Mesendoderm (in vitro differentiated cells): ENCODE measurements around the gene RAPGEF4. TPM values are rescaled to one million over a fixed set of nuclear protein-coding genes. Genes with fewer than 3 reads are reported as not detected.

Source experiments
- DNase-seq: peaks from one replicate; pipeline ENCODE4 v3.0.0; 2013
- H2AK5ac ChIP-seq: 2 replicates; pipeline ENCODE4 v1.6.1; 2013; ENCODE audit warnings: low read length, inconsistent platforms
- H2BK120ac ChIP-seq: 2 replicates; pipeline ENCODE4 v1.6.1; 2013; ENCODE audit warnings: low read depth, mild to moderate bottlenecking, low read length, moderate library complexity, mixed read lengths
- H2BK15ac ChIP-seq: replicated peaks from 2 replicates; pipeline ENCODE4 v1.6.1; 2013; ENCODE audit warnings: low read depth, mild to moderate bottlenecking, moderate library complexity
- H2BK5ac ChIP-seq: 2 replicates; pipeline ENCODE4 v1.6.1; 2013; ENCODE audit warnings: low read length, inconsistent platforms
- H3K18ac ChIP-seq: 2 replicates; pipeline ENCODE4 v1.6.1; 2013; ENCODE audit warnings: mild to moderate bottlenecking, low read length, mixed read lengths
- H3K23ac ChIP-seq: one replicate; pipeline ENCODE4 v1.6.1; 2013; ENCODE audit warnings: low read length
- H3K27ac ChIP-seq: 2 replicates; pipeline ENCODE4 v1.5.1; 2013; ENCODE audit warnings: low read depth, mild to moderate bottlenecking, inconsistent platforms, low read length, moderate library complexity
- H3K27me3 ChIP-seq: 2 replicates; pipeline ENCODE4 v1.6.1; 2013; ENCODE audit warnings: low read length, control low read depth, mild to moderate bottlenecking, inconsistent platforms; ENCODE audit not compliant: insufficient read depth, poor library complexity
- H3K36me3 ChIP-seq: 2 replicates; pipeline ENCODE4 v1.6.1; 2013; ENCODE audit warnings: low read length, inconsistent platforms; ENCODE audit not compliant: control insufficient read depth, insufficient read depth
- H3K4ac ChIP-seq: one replicate; pipeline ENCODE4 v1.6.1; 2013; ENCODE audit warnings: low read depth, mild to moderate bottlenecking, low read length, moderate library complexity
- H3K4me1 ChIP-seq: 2 replicates; pipeline ENCODE4 v1.6.1; 2013; ENCODE audit warnings: low read depth, low read length, inconsistent platforms; ENCODE audit not compliant: control insufficient read depth
- H3K4me2 ChIP-seq: 2 replicates; pipeline ENCODE4 v1.6.1; 2013; ENCODE audit warnings: low read length
- H3K4me3 ChIP-seq: 2 replicates; pipeline ENCODE4 v1.5.1; 2013; ENCODE audit warnings: mild to moderate bottlenecking, low read length
- H3K56ac ChIP-seq: one replicate; pipeline ENCODE4 v1.6.1; 2013; ENCODE audit warnings: low read length
- H3K79me1 ChIP-seq: 2 replicates; pipeline ENCODE4 v1.6.1; 2013; ENCODE audit warnings: low read length, inconsistent platforms
- H3K79me2 ChIP-seq: 2 replicates; pipeline ENCODE4 v1.6.1; 2013; ENCODE audit warnings: mild to moderate bottlenecking, low read length; ENCODE audit not compliant: control insufficient read depth, insufficient read depth
- H3K9ac ChIP-seq: 2 replicates; pipeline ENCODE4 v1.6.1; 2013; ENCODE audit warnings: low read length, inconsistent platforms
- H4K5ac ChIP-seq: one replicate; pipeline ENCODE4 v1.6.1; 2013; ENCODE audit warnings: low read length
- H4K8ac ChIP-seq: one replicate; pipeline ENCODE4 v1.6.1; 2013; ENCODE audit warnings: low read depth, mild to moderate bottlenecking, control low read depth, low read length, moderate library complexity
- WGBS: extraction: QIAGEN DNeasy Blood & Tissue Kit; methylation state at CpG from one replicate; pipeline ENCODE4 v1.1.7; 2013; ENCODE audit warnings: low lambda C conversion rate, missing lambda C conversion rate; ENCODE audit not compliant: insufficient coverage; ENCODE audit errors: extremely low coverage; 5-methylcytosine and 5-hydroxymethylcytosine counted together
- polyA plus RNA-seq, 2 experiments: library from polyadenylated mRNA; stranded (reverse); fragments of 200-250 nt; gene quantifications; one replicate each; pipeline ENCODE4 v1.2.3, GENCODE V29; 2013

Gene RAPGEF4
- polyA plus RNA-seq (2013, experiment 1 of 2) = 0.87 TPM
- polyA plus RNA-seq (2013, experiment 2 of 2) = 0.71 TPM

GRCh38 chr2:172735582-172736423 is at the start of gene RAPGEF4:
Gene RAPGEF4, plus strand, starts transcription at chr2:172735845. Its CDS starts 139 bp downstream, at chr2:172735984.
- no peak within 1 kb of the TSS for H3K4ac ChIP-seq
- H3K79me1 ChIP-seq = no peaks in the 10 kb centered on the region
- no peak within 1 kb of the TSS for H3K23ac ChIP-seq
- peak within 1 kb of the TSS; percentile 50 for H3K56ac ChIP-seq
- no peaks in the 10 kb centered on the region for H3K4me1 ChIP-seq
- H3K27me3 ChIP-seq = peaks cover 15% of the 10 kb centered on the region
- H2BK120ac ChIP-seq = no peak within 1 kb of the TSS
- H3K4me3 ChIP-seq = no peak within 1 kb of the TSS
- H3K27ac ChIP-seq = no peak within 1 kb of the TSS
- no peak within 1 kb of the TSS for H3K18ac ChIP-seq
- H2BK5ac ChIP-seq = no peak within 1 kb of the TSS
- DNase-seq = peak; percentile 17
- peak within 1 kb of the TSS; percentile 14 for H4K8ac ChIP-seq
- no peak within 1 kb of the TSS for H2AK5ac ChIP-seq
- H3K9ac ChIP-seq = no peak within 1 kb of the TSS
- H3K4me2 ChIP-seq = peak within 1 kb of the TSS; percentile 33
- no peak within 1 kb of the TSS for H2BK15ac ChIP-seq
- H4K5ac ChIP-seq = no peak within 1 kb of the TSS
- H3K79me2 ChIP-seq = no peaks in the 10 kb centered on the region
- WGBS = no CpG with 5 or more reads among the region's 95 CpGs
- no peaks in the 10 kb centered on the region for H3K36me3 ChIP-seq

GRCh38 chr2:172693037-172693436 is 42.6 kb upstream of the RAPGEF4 start:
- Histone ChIP-seq H3K79me1 (no peaks in the 10 kb centered on the region), H3K4me1 (no peaks in the 10 kb centered on the region), H3K27ac (no peak overlapping the region), H3K27me3 (no peaks in the 10 kb centered on the region), H3K79me2 (no peaks in the 10 kb centered on the region), H2AK5ac (no peak overlapping the region), H4K8ac (no peak overlapping the region), H2BK15ac (no peak overlapping the region), H3K4me3 (no peak overlapping the region), H4K5ac (no peak overlapping the region), H2BK5ac (no peak overlapping the region), H3K23ac (no peak overlapping the region), H3K18ac (no peak overlapping the region), H3K56ac (no peak overlapping the region), H3K4me2 (no peak overlapping the region), H3K9ac (no peak overlapping the region), H3K36me3 (no peaks in the 10 kb centered on the region), H3K4ac (no peak overlapping the region), H2BK120ac (no peak overlapping the region)
- WGBS = no CpG with 5 or more reads among the region's 3 CpGs
- no peak for DNase-seq

GRCh38 chr2:172693529-172694455 is 41.9 kb upstream of the RAPGEF4 start:
- Histone ChIP-seq H3K4me1 (no peaks in the 10 kb centered on the region), H3K27ac (no peak overlapping the region), H3K4ac (no peak overlapping the region), H3K79me2 (no peaks in the 10 kb centered on the region), H3K56ac (no peak overlapping the region), H2AK5ac (no peak overlapping the region), H4K8ac (no peak overlapping the region), H3K27me3 (no peaks in the 10 kb centered on the region), H3K4me2 (no peak overlapping the region), H4K5ac (no peak overlapping the region), H3K18ac (no peak overlapping the region), H3K79me1 (no peaks in the 10 kb centered on the region), H2BK5ac (no peak overlapping the region), H3K9ac (no peak overlapping the region), H2BK120ac (no peak overlapping the region), H3K36me3 (no peaks in the 10 kb centered on the region), H2BK15ac (no peak overlapping the region), H3K4me3 (no peak overlapping the region), H3K23ac (no peak overlapping the region)
- no CpG with 5 or more reads among the region's 8 CpGs for WGBS
- no peak for DNase-seq

- Histone ChIP-seq H3K23ac (no peak overlapping the region), H3K79me1 (no peaks in the 10 kb centered on the region), H3K79me2 (no peaks in the 10 kb centered on the region), H2BK15ac (no peak overlapping the region), H3K18ac (no peak overlapping the region), H3K4me2 (no peak overlapping the region), H3K4ac (no peak overlapping the region), H3K9ac (no peak overlapping the region), H2BK5ac (no peak overlapping the region), H3K4me3 (no peak overlapping the region), H3K27me3 (no peaks in the 10 kb centered on the region), H4K8ac (no peak overlapping the region), H2BK120ac (no peak overlapping the region), H3K4me1 (no peaks in the 10 kb centered on the region), H3K27ac (no peak overlapping the region), H3K56ac (no peak overlapping the region), H3K36me3 (no peaks in the 10 kb centered on the region), H4K5ac (no peak overlapping the region), H2AK5ac (no peak overlapping the region)
- DNase-seq = no peak
- no CpG with 5 or more reads among the region's 3 CpGs for WGBS
Observed at GRCh38 chr2:172697296-172697695, 38.3 kb upstream of the RAPGEF4 start.

DNA sequence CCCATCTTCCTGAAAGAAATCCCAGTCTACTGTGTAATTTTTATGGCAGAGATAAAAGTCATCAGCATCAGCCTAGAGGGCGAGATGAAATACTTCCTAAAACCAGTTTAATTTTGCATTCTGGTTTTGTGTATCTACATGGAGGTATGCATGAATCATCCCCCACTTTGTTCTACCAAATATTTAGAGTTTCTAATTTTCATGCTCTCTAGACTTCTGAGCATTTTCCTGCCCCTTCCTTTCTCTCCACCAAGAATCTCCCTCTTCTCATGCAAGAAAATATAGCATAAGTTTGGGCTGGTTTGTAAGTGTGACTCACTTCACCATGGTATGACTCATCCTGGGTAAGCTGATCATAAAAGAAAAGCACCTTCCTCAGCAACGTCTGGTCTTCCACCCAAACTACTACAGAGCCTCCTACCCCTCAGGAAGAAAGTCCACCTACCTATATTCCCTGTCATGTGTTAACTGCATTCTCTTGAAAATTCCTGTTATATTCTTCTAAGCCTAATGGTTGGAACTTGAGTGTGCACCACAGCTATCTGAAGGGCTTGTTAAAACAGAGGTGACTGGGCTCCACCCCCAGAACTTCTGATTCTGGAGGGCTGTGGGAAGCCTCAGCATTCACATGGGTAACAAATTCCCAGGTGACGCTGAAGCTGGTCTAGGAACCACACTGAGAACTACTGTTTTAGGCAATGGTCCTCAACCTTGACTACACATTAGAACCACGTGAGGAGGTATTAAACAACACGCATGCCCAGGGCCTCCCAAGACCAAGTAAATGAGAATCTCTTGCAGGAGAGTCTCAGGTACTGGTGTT is 37.4 kb upstream of the RAPGEF4 start:
- no peaks in the 10 kb centered on the region for H3K27me3 ChIP-seq
- H3K56ac ChIP-seq = no peak overlapping the region
- H4K5ac ChIP-seq = no peak overlapping the region
- H3K79me1 ChIP-seq = no peaks in the 10 kb centered on the region
- H3K18ac ChIP-seq = no peak overlapping the region
- no peak overlapping the region for H3K4ac ChIP-seq
- no peak overlapping the region for H3K4me3 ChIP-seq
- no peak overlapping the region for H3K27ac ChIP-seq
- H3K23ac ChIP-seq = no peak overlapping the region
- no peak overlapping the region for H3K4me2 ChIP-seq
- H3K4me1 ChIP-seq = no peaks in the 10 kb centered on the region
- no peaks in the 10 kb centered on the region for H3K36me3 ChIP-seq
- no peak overlapping the region for H2BK5ac ChIP-seq
- no peak overlapping the region for H4K8ac ChIP-seq
- no peak overlapping the region for H2BK15ac ChIP-seq
- peak; percentile 21 for DNase-seq
- no CpG with 5 or more reads among the region's 5 CpGs for WGBS
- H2AK5ac ChIP-seq = no peak overlapping the region
- no peak overlapping the region for H3K9ac ChIP-seq
- no peak overlapping the region for H2BK120ac ChIP-seq
- H3K79me2 ChIP-seq = no peaks in the 10 kb centered on the region
